Upper lobe of left lung (tissue), 4 donors: ENCODE data around the gene GCH1.

ENCODE experiments used
- CTCF ChIP-seq, 6 experiments: fragments of 450-650 bp in 4 of 6; fragments of 200-600 bp in 2 of 6; sonication (generic) in 2 of 6; IDR thresholded peaks; one replicate each; pipeline ENCODE4 v1.5.1; 2016 to 2019; ENCODE audit warnings: antibody characterized with exemption in 6 of 6
- POLR2A ChIP-seq, 4 donors: fragments of 450-650 bp; IDR thresholded peaks; one replicate each; pipeline ENCODE4 v1.5.1; 2016 to 2017; ENCODE audit warnings: antibody characterized with exemption in 4 of 4, mild to moderate bottlenecking in 2 of 4
- POLR2AphosphoS5 ChIP-seq, 2 donors: sonication (generic); formaldehyde crosslinking; IDR thresholded peaks; one replicate each; pipeline ENCODE4 v1.5.1; 2017; ENCODE audit warnings: antibody characterized with exemption in 2 of 2

GRCh38 chr14:54902521-54903420 lies at the start of gene GCH1:
- TF ChIP-seq CTCF (IDR thresholded peaks at IDR 0.05) (peak in 5 of 6 experiments; percentile 29 to 72 (median 44)), POLR2A (IDR thresholded peaks at IDR 0.05) (peak in 3 of 4 donors; percentile 89 to 94 (median 91)), POLR2AphosphoS5 (IDR thresholded peaks at IDR 0.05) (peak in 1 of 2 donors; percentile 95)
